Measurements from ENCODE around the gene RAB40C. TPM values are rescaled to one million over a fixed set of nuclear protein-coding genes. Genes with fewer than 3 reads are reported as not detected.

The RAB40C gene
- total and polyA plus RNA-seq, 4 donors = 6.1 to 11.0 (median 9.2) TPM

DNA sequence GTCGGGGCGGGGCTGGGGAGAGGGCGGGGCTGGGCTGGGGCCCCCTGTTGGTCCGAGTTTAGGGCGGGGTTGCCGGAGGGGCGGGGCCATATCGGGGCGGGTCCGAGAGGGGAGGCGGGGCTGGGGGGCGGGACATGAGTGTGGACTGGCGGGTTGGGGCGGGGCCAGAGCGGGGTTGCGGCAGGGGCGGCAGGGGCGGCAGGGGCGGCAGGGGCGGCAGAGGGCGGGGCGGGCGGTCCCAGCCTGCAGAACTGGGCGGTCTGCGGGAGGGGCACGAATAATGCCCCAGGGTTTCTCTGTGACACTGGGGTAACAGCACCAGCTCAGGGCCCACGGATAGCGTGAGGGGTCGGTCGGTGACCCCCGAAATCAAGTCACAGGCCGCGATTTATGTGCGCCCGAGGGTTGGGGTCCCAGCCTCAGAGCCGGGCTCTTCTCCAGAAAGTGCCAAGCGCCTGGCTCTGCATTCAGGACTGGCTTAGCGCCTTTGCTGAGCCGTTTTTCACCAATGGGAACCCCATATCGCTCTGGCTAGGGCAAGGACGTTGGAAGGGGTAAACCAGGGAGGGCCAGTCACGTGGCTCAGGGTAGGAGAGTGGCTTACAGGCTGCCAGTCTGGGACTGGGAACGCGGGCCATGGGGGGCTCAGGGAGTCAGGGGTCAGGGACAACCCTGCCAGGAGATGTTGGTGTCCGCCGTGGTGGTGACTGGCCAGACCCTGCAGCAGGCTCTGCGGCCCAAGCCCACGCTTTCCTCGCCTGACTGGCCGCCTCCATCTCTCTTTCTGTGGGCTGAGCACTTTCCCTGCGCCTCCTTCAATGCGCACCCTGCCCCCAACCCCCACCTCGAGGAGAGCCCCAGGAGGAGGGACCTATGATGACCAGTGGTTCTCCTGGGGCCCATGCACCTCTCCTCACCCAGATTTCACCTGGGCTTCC lies 47.5 kb downstream of the RAB40C start (continued):
- TF ChIP-seq, protein P1, sequence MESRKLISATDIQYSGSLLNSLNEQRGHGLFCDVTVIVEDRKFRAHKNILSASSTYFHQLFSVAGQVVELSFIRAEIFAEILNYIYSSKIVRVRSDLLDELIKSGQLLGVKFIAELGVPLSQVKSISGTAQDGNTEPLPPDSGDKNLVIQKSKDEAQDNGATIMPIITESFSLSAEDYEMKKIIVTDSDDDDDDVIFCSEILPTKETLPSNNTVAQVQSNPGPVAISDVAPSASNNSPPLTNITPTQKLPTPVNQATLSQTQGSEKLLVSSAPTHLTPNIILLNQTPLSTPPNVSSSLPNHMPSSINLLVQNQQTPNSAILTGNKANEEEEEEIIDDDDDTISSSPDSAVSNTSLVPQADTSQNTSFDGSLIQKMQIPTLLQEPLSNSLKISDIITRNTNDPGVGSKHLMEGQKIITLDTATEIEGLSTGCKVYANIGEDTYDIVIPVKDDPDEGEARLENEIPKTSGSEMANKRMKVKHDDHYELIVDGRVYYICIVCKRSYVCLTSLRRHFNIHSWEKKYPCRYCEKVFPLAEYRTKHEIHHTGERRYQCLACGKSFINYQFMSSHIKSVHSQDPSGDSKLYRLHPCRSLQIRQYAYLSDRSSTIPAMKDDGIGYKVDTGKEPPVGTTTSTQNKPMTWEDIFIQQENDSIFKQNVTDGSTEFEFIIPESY (IDR thresholded peaks at IDR 0.05) = no peak

DNA sequence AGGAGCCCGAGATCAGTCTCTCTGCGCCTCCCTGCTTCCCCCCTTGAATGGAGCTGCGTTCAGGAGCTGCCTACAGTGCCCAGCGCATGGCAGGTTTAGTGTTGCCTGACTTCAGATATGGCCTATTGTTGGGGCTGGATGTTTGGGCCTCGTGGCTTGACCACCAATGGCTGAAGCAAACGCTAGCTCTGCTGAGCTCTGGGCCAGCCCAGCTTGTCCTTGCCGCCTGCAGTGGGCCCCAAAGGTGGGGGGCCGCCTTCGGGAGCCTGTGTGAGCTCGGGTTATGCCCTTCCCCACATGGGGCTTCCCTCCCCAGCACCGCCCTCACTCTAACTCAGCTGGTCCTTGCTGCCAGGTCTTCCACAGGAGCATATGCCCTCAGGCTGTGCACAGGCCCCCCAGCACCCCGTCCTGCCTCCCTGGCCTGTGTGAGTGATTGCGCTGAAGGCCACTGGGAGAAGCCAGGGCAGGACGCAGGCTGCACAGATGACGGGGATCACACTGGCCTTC lies 48.2 kb downstream of the RAB40C start:
- no peak for DNase-seq (ENCODE audit: low spot score)
- Histone ChIP-seq H3K4me3 (ENCODE audit: low read depth in 1 of 3, low read length in 3 of 3) (no peak overlapping the region), H3K9ac (ENCODE audit: low read depth in 1 of 2, low read length in 2 of 2) (no peak overlapping the region), H3K9me3 (ENCODE audit: control insufficient read depth in 4 of 4, low read length in 3 of 4) (no peaks in the 10 kb centered on the region), H3K27ac (ENCODE audit: low read depth in 1 of 2, low read length in 2 of 2) (no peak overlapping the region), H3K27me3 (ENCODE audit: control insufficient read depth in 4 of 4, insufficient read depth in 4 of 4, low read length in 3 of 4) (no peaks in the 10 kb centered on the region), H3K36me3 (ENCODE audit: control insufficient read depth in 4 of 4, insufficient read depth in 3 of 4, low read depth in 1 of 4, low read length in 3 of 4) (peaks cover 0 to 6% (median 0%) of the 10 kb centered on the region in 4 donors), H3K4me1 (ENCODE audit: control insufficient read depth in 4 of 4, insufficient read depth in 4 of 4, low read length in 3 of 4) (peaks cover 10 to 47% (median 24%) of the 10 kb centered on the region in 4 donors)
- WGBS = 94% methylated on average over 15 of the region's 15 CpGs
- TF ChIP-seq FOXA2 (IDR thresholded peaks at IDR 0.05) (no peak), RXRA (IDR thresholded peaks at IDR 0.05) (no peak), EGR1 (IDR thresholded peaks at IDR 0.05; ENCODE audit: low read depth in 2 of 2) (no peak), HNF4A (conservative IDR thresholded peaks at IDR 0.05) (no peak), RAD21 (IDR thresholded peaks at IDR 0.05) (no peak), JUND (IDR thresholded peaks at IDR 0.05) (no peak), YY1 (IDR thresholded peaks at IDR 0.05) (no peak), SP1 (IDR thresholded peaks at IDR 0.05) (no peak)
- TF ChIP-seq, protein P2, sequence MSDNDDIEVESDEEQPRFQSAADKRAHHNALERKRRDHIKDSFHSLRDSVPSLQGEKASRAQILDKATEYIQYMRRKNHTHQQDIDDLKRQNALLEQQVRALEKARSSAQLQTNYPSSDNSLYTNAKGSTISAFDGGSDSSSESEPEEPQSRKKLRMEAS (IDR thresholded peaks at IDR 0.05) = no peak
- TF ChIP-seq, protein P1 (IDR thresholded peaks at IDR 0.05) = no peak
- TF ChIP-seq, protein P3, sequence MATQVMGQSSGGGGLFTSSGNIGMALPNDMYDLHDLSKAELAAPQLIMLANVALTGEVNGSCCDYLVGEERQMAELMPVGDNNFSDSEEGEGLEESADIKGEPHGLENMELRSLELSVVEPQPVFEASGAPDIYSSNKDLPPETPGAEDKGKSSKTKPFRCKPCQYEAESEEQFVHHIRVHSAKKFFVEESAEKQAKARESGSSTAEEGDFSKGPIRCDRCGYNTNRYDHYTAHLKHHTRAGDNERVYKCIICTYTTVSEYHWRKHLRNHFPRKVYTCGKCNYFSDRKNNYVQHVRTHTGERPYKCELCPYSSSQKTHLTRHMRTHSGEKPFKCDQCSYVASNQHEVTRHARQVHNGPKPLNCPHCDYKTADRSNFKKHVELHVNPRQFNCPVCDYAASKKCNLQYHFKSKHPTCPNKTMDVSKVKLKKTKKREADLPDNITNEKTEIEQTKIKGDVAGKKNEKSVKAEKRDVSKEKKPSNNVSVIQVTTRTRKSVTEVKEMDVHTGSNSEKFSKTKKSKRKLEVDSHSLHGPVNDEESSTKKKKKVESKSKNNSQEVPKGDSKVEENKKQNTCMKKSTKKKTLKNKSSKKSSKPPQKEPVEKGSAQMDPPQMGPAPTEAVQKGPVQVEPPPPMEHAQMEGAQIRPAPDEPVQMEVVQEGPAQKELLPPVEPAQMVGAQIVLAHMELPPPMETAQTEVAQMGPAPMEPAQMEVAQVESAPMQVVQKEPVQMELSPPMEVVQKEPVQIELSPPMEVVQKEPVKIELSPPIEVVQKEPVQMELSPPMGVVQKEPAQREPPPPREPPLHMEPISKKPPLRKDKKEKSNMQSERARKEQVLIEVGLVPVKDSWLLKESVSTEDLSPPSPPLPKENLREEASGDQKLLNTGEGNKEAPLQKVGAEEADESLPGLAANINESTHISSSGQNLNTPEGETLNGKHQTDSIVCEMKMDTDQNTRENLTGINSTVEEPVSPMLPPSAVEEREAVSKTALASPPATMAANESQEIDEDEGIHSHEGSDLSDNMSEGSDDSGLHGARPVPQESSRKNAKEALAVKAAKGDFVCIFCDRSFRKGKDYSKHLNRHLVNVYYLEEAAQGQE (IDR thresholded peaks at IDR 0.05) = no peak

Measured in liver (tissue), 9 donors.